Kidney (tissue), 22 donors: Measurements from ENCODE around the gene SSPN. TPM values are rescaled to one million over a fixed set of nuclear protein-coding genes. Genes with fewer than 3 reads are reported as not detected.
A peak's percentile ranks its signal among the peaks of the same experiment; 100 is the strongest.

Experiments
- DNase-seq, 5 donors: peaks; one replicate each; pipeline ENCODE4 v3.0.0-alpha.2; 2013 to 2020
- FAIRE-seq: peaks from 2 replicates; lab custom pipeline; 2012; peaks lifted over from hg19 to GRCh38; lab: Jason Lieb, UNC
- H3K27ac ChIP-seq, 2 donors: one replicate each; pipeline ENCODE4 v1.7.0; 2013; ENCODE audit warnings: low read depth in 2 of 2, low read length in 2 of 2, inconsistent platforms in 1 of 2
- H3K27me3 ChIP-seq: one replicate; pipeline ENCODE4 v1.7.1; 2013; ENCODE audit warnings: low read length, inconsistent platforms; ENCODE audit not compliant: control insufficient read depth, insufficient read depth
- H3K36me3 ChIP-seq, 3 donors: one replicate each; pipeline versions ENCODE4 v1.7.0 to v1.7.1; 2013; ENCODE audit warnings: low read length in 3 of 3, control low read depth in 1 of 3, inconsistent platforms in 1 of 3; ENCODE audit not compliant: insufficient read depth in 3 of 3, control insufficient read depth in 2 of 3
- H3K4me1 ChIP-seq, 3 donors: one replicate each; pipeline versions ENCODE4 v1.7.0 to v1.7.1; 2013; ENCODE audit warnings: low read length in 3 of 3, inconsistent platforms in 1 of 3, low read depth in 1 of 3; ENCODE audit not compliant: control insufficient read depth in 2 of 3, insufficient read depth in 2 of 3
- H3K4me3 ChIP-seq, 3 donors: one replicate each; pipeline versions ENCODE4 v1.7.0 to v1.8.1; 2013; ENCODE audit warnings: low read length in 3 of 3, control low read depth in 1 of 3, inconsistent platforms in 1 of 3
- H3K9ac ChIP-seq, 3 donors: one replicate each; pipeline versions ENCODE4 v1.7.0 to v1.7.1; 2013; ENCODE audit warnings: low read length in 3 of 3, control low read depth in 1 of 3, inconsistent platforms in 1 of 3
- H3K9me3 ChIP-seq, 3 donors: one replicate each; pipeline versions ENCODE4 v1.7.0 to v1.7.1; 2013; ENCODE audit warnings: low read length in 3 of 3, control low read depth in 1 of 3, inconsistent platforms in 1 of 3; ENCODE audit not compliant: control insufficient read depth in 2 of 3, insufficient read depth in 1 of 3
- CTCF ChIP-seq: IDR thresholded peaks from 3 replicates; pipeline ENCODE4 v1.5.1; 2012; ENCODE audit warnings: mild to moderate bottlenecking, moderate library complexity, borderline replicate concordance; ENCODE audit not compliant: insufficient read depth; ENCODE audit errors: extremely low read depth
- intact Hi-C: fragments of 100-400 bp; cut with DNase I; formaldehyde crosslinking; loops from one replicate; pipeline ENCODE4 v1.11.1; 2022
- long read RNA-seq, 10 donors: library from polyadenylated mRNA in 1 of 10; unstranded in 1 of 10; transcript quantifications; one replicate each; pipeline ENCODE4 v2.0.0 and lab custom pipeline, GENCODE V29; 2021 to 2026
- polyA plus RNA-seq: library from polyadenylated mRNA; stranded (reverse); fragments of 350-450 nt; fragmentation: Illumina TruSeq; extraction: RNeasy Lipid Tissue Mini Kit (QIAGEN cat#74804); gene quantifications from one replicate; pipeline ENCODE4 v1.2.3, GENCODE V29; 2014; ENCODE audit warnings: low read depth, low replicate concordance; ENCODE audit not compliant: insufficient read depth
- total RNA-seq: library from RNA; stranded (reverse); fragmentation: NEBNext Ultra II Directional; extraction: Animal tissue kit (Norgen Biotek cat#: 25700); gene quantifications from one replicate; pipeline ENCODE4 v1.2.1, GENCODE V29; 2021
- donor health status: control.
- donor health status: control.
- donor health status: control.
- donor health status: control.
- donor health status: control.
- donor health status: DM: yes; HTN: yes; CAD: no.
- donor health status: Normal renal cell carcinoma (clear cell type).

Gene SSPN
- total RNA-seq (17.8 TPM), polyA plus RNA-seq (3.2 TPM)
- long read RNA-seq, donor 1, full-length matches to known transcripts, result 6 of 6 reads
- long read RNA-seq, donor 1, partial matches to known transcripts, result 0 of 6 reads
- long read RNA-seq, donor 1, other reads (novel, unspliced or antisense), result 0 of 6 reads
- long read RNA-seq, donor 2, partial matches to known transcripts, result 0 of 2 reads
- long read RNA-seq, donor 2, other reads (novel, unspliced or antisense), result 0 of 2 reads
- long read RNA-seq, donor 3, full-length matches to known transcripts, result 3 of 3 reads
- long read RNA-seq, donor 3, partial matches to known transcripts, result 0 of 3 reads
- long read RNA-seq, donor 3, other reads (novel, unspliced or antisense), result 0 of 3 reads
- long read RNA-seq, donor 4, partial matches to known transcripts, result 0 of 3 reads
- long read RNA-seq, donor 4, other reads (novel, unspliced or antisense), result 0 of 3 reads
- long read RNA-seq, donor 5, result 0 reads
- long read RNA-seq, donor 6, partial matches to known transcripts, result 0 of 2 reads
- long read RNA-seq, donor 6, other reads (novel, unspliced or antisense), result 0 of 2 reads
- long read RNA-seq, donor 7, full-length matches to known transcripts, result 5 of 9 reads
- long read RNA-seq, donor 7, partial matches to known transcripts, result 0 of 9 reads
- long read RNA-seq, donor 7, other reads (novel, unspliced or antisense), result 4 of 9 reads
- long read RNA-seq, donor 8, full-length matches to known transcripts, result 7 of 7 reads
- long read RNA-seq, donor 8, partial matches to known transcripts, result 0 of 7 reads
- long read RNA-seq, donor 8, other reads (novel, unspliced or antisense), result 0 of 7 reads
- long read RNA-seq, donor 9, partial matches to known transcripts, result 0 of 4 reads
- long read RNA-seq, donor 9, other reads (novel, unspliced or antisense), result 0 of 4 reads
- long read RNA-seq, donor 10, full-length matches to known transcripts, result 6 of 6 reads
- long read RNA-seq, donor 10, partial matches to known transcripts, result 0 of 6 reads
- long read RNA-seq, donor 10, other reads (novel, unspliced or antisense), result 0 of 6 reads

GRCh38 chr12:26195250-26195640 lies at the start of gene SSPN:
Gene SSPN, plus strand, starts transcription at chr12:26195573. Its CDS starts 100 bp downstream, at chr12:26195673.
- no peak for FAIRE-seq
- H3K9me3 ChIP-seq, result no peaks in the 10 kb centered on the region
- H3K27me3 ChIP-seq, result no peaks in the 10 kb centered on the region
- H3K4me1 ChIP-seq, result peaks cover 0 to 7% (median 3%) of the 10 kb centered on the region in 3 donors
- peak; percentile 83 to 91 (median 85) for DNase-seq
- H3K4me3 ChIP-seq, result peak within 1 kb of the TSS; percentile 80 to 94 (median 89)
- peak within 1 kb of the TSS; percentile 34 to 70 (median 70) for H3K9ac ChIP-seq
- H3K36me3 ChIP-seq, result no peaks in the 10 kb centered on the region
- intact Hi-C loops, result no loop called here
- H3K27ac ChIP-seq, result peak within 1 kb of the TSS; percentile 80 to 81
- TF ChIP-seq CTCF, result no peak

- DNase-seq (no peak), FAIRE-seq (no peak)
- no peak for TF ChIP-seq CTCF
Observed at GRCh38 chr12:26148291-26148690, 47.1 kb upstream of the SSPN start.

GRCh38 chr12:26149968-26150500 lies 45.3 kb upstream of the SSPN start:
- Histone ChIP-seq H3K27me3 (no peaks in the 10 kb centered on the region), H3K9me3 (no peaks in the 10 kb centered on the region), H3K36me3 (no peaks in the 10 kb centered on the region), H3K4me3 (no peak overlapping the region), H3K4me1 (peaks cover 0 to 5% (median 0%) of the 10 kb centered on the region in 3 donors), H3K9ac (no peak overlapping the region), H3K27ac (no peak overlapping the region)
- no peak for FAIRE-seq
- intact Hi-C loops, result no loop called here
- DNase-seq, result peak in 1 of 5 donors; percentile 28
- TF ChIP-seq CTCF, result no peak

More at GRCh38 chr12:26148291-26148690, 47.1 kb upstream of the SSPN start:
- no peaks in the 10 kb centered on the region for H3K36me3 ChIP-seq
- H3K9me3 ChIP-seq, result no peaks in the 10 kb centered on the region
- H3K27ac ChIP-seq, result no peak overlapping the region
- H3K9ac ChIP-seq, result no peak overlapping the region
- no peak overlapping the region for H3K4me3 ChIP-seq
- no peaks in the 10 kb centered on the region for H3K27me3 ChIP-seq
- H3K4me1 ChIP-seq, result no peaks in the 10 kb centered on the region
- intact Hi-C loops, result no loop called here
